ENCODE data around the gene FBF1. TPM values are rescaled to one million over a fixed set of nuclear protein-coding genes. Genes with fewer than 3 reads are reported as not detected.

The FBF1 gene
- polyA plus RNA-seq, 2 donors = 8.7 to 33.7 TPM

DNA sequence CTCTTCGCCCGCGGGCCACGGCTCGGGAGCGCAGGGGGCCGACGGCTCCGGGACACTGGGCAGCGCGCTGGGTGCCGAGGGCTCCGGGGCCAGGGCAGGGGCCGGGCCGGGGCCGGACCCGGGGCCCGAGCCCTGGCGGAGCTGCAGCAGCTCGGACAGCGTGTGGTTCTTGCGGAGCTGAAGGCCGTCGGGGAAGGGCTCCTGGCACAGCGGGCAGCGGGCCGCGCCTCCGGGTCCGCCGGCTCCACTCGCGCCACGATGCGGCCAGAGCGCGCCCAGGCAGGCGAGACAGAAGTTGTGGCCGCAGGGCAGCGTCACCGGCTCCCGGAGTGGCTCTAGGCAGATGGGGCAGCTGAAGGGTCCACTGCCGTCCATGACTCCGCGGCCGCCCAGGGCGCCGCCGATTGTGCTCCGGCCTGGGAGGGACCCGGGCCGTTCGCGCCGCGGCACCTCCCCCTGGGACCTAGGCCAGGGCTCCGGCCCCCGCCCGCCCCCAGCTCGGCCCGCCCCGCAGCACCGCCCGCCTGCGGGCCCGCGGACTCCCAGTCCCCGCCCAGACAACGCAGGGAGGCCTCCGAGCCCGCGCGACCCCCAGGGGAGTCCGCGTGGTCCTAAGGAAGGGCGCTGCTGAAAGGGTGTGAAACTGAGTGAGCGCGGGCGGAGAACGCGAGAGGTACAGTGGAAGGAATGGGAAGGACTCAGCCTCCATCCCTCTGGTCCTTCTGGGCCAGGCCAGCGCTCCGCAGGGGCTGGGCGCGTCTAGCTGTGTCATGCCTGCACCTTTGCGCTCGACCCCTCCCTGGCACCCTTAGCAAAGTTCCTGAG lies 62.5 kb downstream of the FBF1 start, which contains the start of gene TRIM47:
Gene TRIM47 (minus strand): TSS at position 408 of the 825 bp plus-strand sequence. CDS start 33 bp downstream, at position 375.
- peak within 1 kb of the TSS; percentile 96 for H3K27ac ChIP-seq (ENCODE audit: low read depth in 2 of 2, low read length in 1 of 2)
- H3K4me1 ChIP-seq (ENCODE audit: control insufficient read depth in 2 of 2, insufficient read depth in 2 of 2, low read length in 1 of 2) = peaks cover 8 to 26% of the 10 kb centered on the region in 2 donors
- peaks cover 0 to 22% of the 10 kb centered on the region in 2 donors for H3K36me3 ChIP-seq (ENCODE audit: control insufficient read depth in 2 of 2, insufficient read depth in 2 of 2, low read length in 1 of 2)
- peak within 1 kb of the TSS; percentile 61 to 72 for H3K4me3 ChIP-seq (ENCODE audit: low read depth in 1 of 2, low read length in 2 of 2)
- WGBS, 2 donors = 1% methylated on average over 78 to 87 of the region's 87 CpGs
- H3K27me3 ChIP-seq (ENCODE audit: control insufficient read depth in 1 of 2, insufficient read depth in 2 of 2, low read length in 2 of 2) = no peaks in the 10 kb centered on the region
- no peaks in the 10 kb centered on the region for H3K9me3 ChIP-seq (ENCODE audit: control insufficient read depth in 2 of 2, insufficient read depth in 1 of 2, low read depth in 1 of 2, low read length in 1 of 2)

- WGBS, 2 donors = 0% methylated on average over 55 to 56 of the region's 56 CpGs
Measured at GRCh38 chr17:75877752-75878173, 63.1 kb downstream of the FBF1 start.

GRCh38 chr17:75876938-75877751 lies 63.7 kb downstream of the FBF1 start:
- 4% methylated on average over 39 to 41 of the region's 41 CpGs for WGBS, 2 donors
- peak overlapping the region; percentile 96 for H3K27ac ChIP-seq (ENCODE audit: low read depth in 2 of 2, low read length in 1 of 2)
- peaks cover 8 to 34% of the 10 kb centered on the region in 2 donors for H3K4me1 ChIP-seq (ENCODE audit: control insufficient read depth in 2 of 2, insufficient read depth in 2 of 2, low read length in 1 of 2)
- no peaks in the 10 kb centered on the region for H3K9me3 ChIP-seq (ENCODE audit: control insufficient read depth in 2 of 2, insufficient read depth in 1 of 2, low read depth in 1 of 2, low read length in 1 of 2)
- peak overlapping the region; percentile 61 to 72 for H3K4me3 ChIP-seq (ENCODE audit: low read depth in 1 of 2, low read length in 2 of 2)
- no peaks in the 10 kb centered on the region for H3K27me3 ChIP-seq (ENCODE audit: control insufficient read depth in 1 of 2, insufficient read depth in 2 of 2, low read length in 2 of 2)
- peaks cover 0 to 22% of the 10 kb centered on the region in 2 donors for H3K36me3 ChIP-seq (ENCODE audit: control insufficient read depth in 2 of 2, insufficient read depth in 2 of 2, low read length in 1 of 2)

More at GRCh38 chr17:75877752-75878173, 63.1 kb downstream of the FBF1 start:
- Histone ChIP-seq H3K27ac (ENCODE audit: low read depth in 2 of 2, low read length in 1 of 2) (peak overlapping the region; percentile 96), H3K4me3 (ENCODE audit: low read depth in 1 of 2, low read length in 2 of 2) (peak overlapping the region; percentile 61 to 72), H3K27me3 (ENCODE audit: control insufficient read depth in 1 of 2, insufficient read depth in 2 of 2, low read length in 2 of 2) (no peaks in the 10 kb centered on the region), H3K9me3 (ENCODE audit: control insufficient read depth in 2 of 2, insufficient read depth in 1 of 2, low read depth in 1 of 2, low read length in 1 of 2) (no peaks in the 10 kb centered on the region), H3K4me1 (ENCODE audit: control insufficient read depth in 2 of 2, insufficient read depth in 2 of 2, low read length in 1 of 2) (peaks cover 8 to 30% of the 10 kb centered on the region in 2 donors), H3K36me3 (ENCODE audit: control insufficient read depth in 2 of 2, insufficient read depth in 2 of 2, low read length in 1 of 2) (peaks cover 0 to 22% of the 10 kb centered on the region in 2 donors)

DNA sequence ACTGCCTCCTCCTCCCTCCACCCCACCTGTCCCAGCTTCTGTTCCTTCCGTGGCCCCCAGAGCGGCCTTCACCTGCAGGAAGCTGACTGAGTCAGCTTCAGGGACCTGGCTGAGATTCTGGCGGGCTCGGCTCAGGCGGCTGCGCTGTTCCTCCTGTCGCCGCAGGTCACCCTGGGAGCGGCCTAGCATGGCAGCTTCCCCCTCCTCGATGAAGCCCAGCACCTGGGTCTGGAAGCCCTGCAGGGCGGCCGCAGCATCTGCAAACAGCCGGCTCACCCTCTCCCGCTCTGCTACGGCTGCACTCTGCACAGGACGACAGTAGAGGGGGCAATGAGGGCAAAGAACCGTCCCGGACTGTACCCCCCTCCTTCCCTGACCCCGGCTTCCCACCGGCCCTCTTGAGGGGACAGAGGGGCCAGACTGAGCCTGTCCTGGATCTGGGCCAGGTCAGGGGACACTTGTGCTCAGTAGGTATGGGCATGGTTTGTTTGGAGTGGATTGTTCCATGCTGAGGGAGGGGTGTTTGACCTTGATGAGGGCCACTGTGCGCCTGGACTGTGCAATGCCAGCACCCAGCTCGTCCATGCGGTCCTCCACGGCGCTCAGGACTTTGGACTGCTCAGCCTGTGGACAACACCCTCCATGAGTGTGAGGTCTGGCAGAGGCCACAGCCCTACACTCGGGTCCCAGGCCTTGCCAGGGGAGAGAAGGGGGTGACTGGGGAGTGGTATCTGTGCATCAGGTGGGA lies 64.5 kb downstream of the FBF1 start:
- Histone ChIP-seq H3K4me3 (ENCODE audit: low read depth in 1 of 2, low read length in 2 of 2) (peak overlapping the region; percentile 61 to 72), H3K27me3 (ENCODE audit: control insufficient read depth in 1 of 2, insufficient read depth in 2 of 2, low read length in 2 of 2) (no peaks in the 10 kb centered on the region), H3K27ac (ENCODE audit: low read depth in 2 of 2, low read length in 1 of 2) (peak overlapping the region; percentile 96), H3K4me1 (ENCODE audit: control insufficient read depth in 2 of 2, insufficient read depth in 2 of 2, low read length in 1 of 2) (peaks cover 5 to 31% of the 10 kb centered on the region in 2 donors), H3K36me3 (ENCODE audit: control insufficient read depth in 2 of 2, insufficient read depth in 2 of 2, low read length in 1 of 2) (peaks cover 0 to 22% of the 10 kb centered on the region in 2 donors), H3K9me3 (ENCODE audit: control insufficient read depth in 2 of 2, insufficient read depth in 1 of 2, low read depth in 1 of 2, low read length in 1 of 2) (no peaks in the 10 kb centered on the region)
- WGBS, 2 donors = 11 to 15% methylated on average over 25 to 26 of the region's 26 CpGs

DNA sequence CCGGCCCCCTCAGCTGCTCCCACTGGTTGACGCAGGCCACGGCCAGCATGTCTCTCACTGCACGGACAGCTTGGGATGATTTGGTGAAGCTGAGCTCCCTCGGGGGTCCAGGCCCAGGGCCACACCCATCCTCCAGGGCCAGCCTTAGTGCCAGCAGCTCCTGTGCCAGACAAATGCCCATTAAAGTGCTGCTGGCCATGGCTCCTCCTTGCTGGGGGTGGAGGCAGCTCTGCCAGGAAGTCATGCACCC lies 65.0 kb downstream of the FBF1 start:
- Histone ChIP-seq H3K4me1 (ENCODE audit: control insufficient read depth in 2 of 2, insufficient read depth in 2 of 2, low read length in 1 of 2) (peaks cover 5 to 31% of the 10 kb centered on the region in 2 donors), H3K27me3 (ENCODE audit: control insufficient read depth in 1 of 2, insufficient read depth in 2 of 2, low read length in 2 of 2) (no peaks in the 10 kb centered on the region), H3K9me3 (ENCODE audit: control insufficient read depth in 2 of 2, insufficient read depth in 1 of 2, low read depth in 1 of 2, low read length in 1 of 2) (no peaks in the 10 kb centered on the region), H3K36me3 (ENCODE audit: control insufficient read depth in 2 of 2, insufficient read depth in 2 of 2, low read length in 1 of 2) (peaks cover 0 to 22% of the 10 kb centered on the region in 2 donors), H3K4me3 (ENCODE audit: low read depth in 1 of 2, low read length in 2 of 2) (peak overlapping the region; percentile 3 to 61), H3K27ac (ENCODE audit: low read depth in 2 of 2, low read length in 1 of 2) (peak overlapping the region; percentile 96)
- WGBS, 2 donors = 15 to 19% methylated on average over 5 of the region's 5 CpGs

GRCh38 chr17:75875182-75875939 lies 65.5 kb downstream of the FBF1 start:
- Histone ChIP-seq H3K4me1 (ENCODE audit: control insufficient read depth in 2 of 2, insufficient read depth in 2 of 2, low read length in 1 of 2) (peaks cover 5 to 31% of the 10 kb centered on the region in 2 donors), H3K4me3 (ENCODE audit: low read depth in 1 of 2, low read length in 2 of 2) (peak overlapping the region; percentile 3 to 61), H3K27ac (ENCODE audit: low read depth in 2 of 2, low read length in 1 of 2) (peak overlapping the region; percentile 96), H3K36me3 (ENCODE audit: control insufficient read depth in 2 of 2, insufficient read depth in 2 of 2, low read length in 1 of 2) (peaks cover 0 to 22% of the 10 kb centered on the region in 2 donors), H3K9me3 (ENCODE audit: control insufficient read depth in 2 of 2, insufficient read depth in 1 of 2, low read depth in 1 of 2, low read length in 1 of 2) (no peaks in the 10 kb centered on the region), H3K27me3 (ENCODE audit: control insufficient read depth in 1 of 2, insufficient read depth in 2 of 2, low read length in 2 of 2) (no peaks in the 10 kb centered on the region)
- WGBS, 2 donors = 41 to 46% methylated on average over 18 of the region's 18 CpGs

GRCh38 chr17:75874323-75875181 lies 66.3 kb downstream of the FBF1 start:
- WGBS, 2 donors = 85 to 86% methylated on average over 33 to 38 of the region's 38 CpGs
- Histone ChIP-seq H3K27me3 (ENCODE audit: control insufficient read depth in 1 of 2, insufficient read depth in 2 of 2, low read length in 2 of 2) (no peaks in the 10 kb centered on the region), H3K4me3 (ENCODE audit: low read depth in 1 of 2, low read length in 2 of 2) (no peak overlapping the region), H3K36me3 (ENCODE audit: control insufficient read depth in 2 of 2, insufficient read depth in 2 of 2, low read length in 1 of 2) (peaks cover 0 to 22% of the 10 kb centered on the region in 2 donors), H3K9me3 (ENCODE audit: control insufficient read depth in 2 of 2, insufficient read depth in 1 of 2, low read depth in 1 of 2, low read length in 1 of 2) (no peaks in the 10 kb centered on the region), H3K27ac (ENCODE audit: low read depth in 2 of 2, low read length in 1 of 2) (peak overlapping the region; percentile 96), H3K4me1 (ENCODE audit: control insufficient read depth in 2 of 2, insufficient read depth in 2 of 2, low read length in 1 of 2) (peaks cover 5 to 32% of the 10 kb centered on the region in 2 donors)

- peaks cover 7 to 34% of the 10 kb centered on the region in 2 donors for H3K4me1 ChIP-seq (ENCODE audit: control insufficient read depth in 2 of 2, insufficient read depth in 2 of 2, low read length in 1 of 2)
Measured at GRCh38 chr17:75873587-75874322, 67.1 kb downstream of the FBF1 start.

More at GRCh38 chr17:75873587-75874322, 67.1 kb downstream of the FBF1 start:
- peak overlapping the region; percentile 94 to 95 for H3K27ac ChIP-seq (ENCODE audit: low read depth in 2 of 2, low read length in 1 of 2)
- H3K36me3 ChIP-seq (ENCODE audit: control insufficient read depth in 2 of 2, insufficient read depth in 2 of 2, low read length in 1 of 2) = peaks cover 0 to 22% of the 10 kb centered on the region in 2 donors
- H3K27me3 ChIP-seq (ENCODE audit: control insufficient read depth in 1 of 2, insufficient read depth in 2 of 2, low read length in 2 of 2) = no peaks in the 10 kb centered on the region
- H3K4me3 ChIP-seq (ENCODE audit: low read depth in 1 of 2, low read length in 2 of 2) = peak overlapping the region in 1 of 2 donors; percentile 10
- WGBS, 2 donors = 52 to 64% methylated on average over 11 of the region's 11 CpGs
- H3K9me3 ChIP-seq (ENCODE audit: control insufficient read depth in 2 of 2, insufficient read depth in 1 of 2, low read depth in 1 of 2, low read length in 1 of 2) = no peaks in the 10 kb centered on the region

All from esophagus (tissue), 2 donors.